Ramos (cell line): ENCODE data around the gene SPATA20.

ENCODE experiments used
- in situ Hi-C: fragments of 300-500 bp; cut with MboI; formaldehyde crosslinking; loops from one replicate; pipeline ENCODE4 v1.14.3; 2022; ENCODE audit warnings: low sequenced_read_pairs; ENCODE audit not compliant: unreplicated experiment

Gene SPATA20

GRCh38 chr17:50590946-50591737, 44.2 kb downstream of the SPATA20 start:
- in situ Hi-C loops, result no loop called here

DNA sequence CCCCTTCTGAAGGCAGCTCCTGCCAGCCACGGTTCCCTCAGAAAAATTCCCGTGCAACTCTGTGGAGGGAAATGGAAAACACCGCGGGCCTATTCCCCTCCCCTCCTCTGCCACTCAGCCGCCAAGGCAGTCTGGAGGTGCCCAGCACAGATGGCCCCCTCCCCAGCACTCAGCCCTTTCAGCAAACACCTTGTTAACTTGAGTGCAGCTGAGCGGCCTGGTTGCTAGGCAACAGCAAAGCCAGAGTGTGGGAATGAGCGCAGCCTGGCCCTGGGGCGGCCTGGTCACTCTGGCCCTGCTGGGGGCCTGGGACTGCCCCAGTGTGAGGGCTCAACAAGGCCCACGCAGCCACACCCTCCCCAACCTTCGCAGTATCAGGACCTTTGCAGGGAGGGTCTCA, 46.3 kb downstream of the SPATA20 start:
- in situ Hi-C loops, result no loop called here

- in situ Hi-C loops, result no loop called here
These were observed 47.3 kb downstream of the SPATA20 start for GRCh38 chr17:50594128-50594823.

DNA sequence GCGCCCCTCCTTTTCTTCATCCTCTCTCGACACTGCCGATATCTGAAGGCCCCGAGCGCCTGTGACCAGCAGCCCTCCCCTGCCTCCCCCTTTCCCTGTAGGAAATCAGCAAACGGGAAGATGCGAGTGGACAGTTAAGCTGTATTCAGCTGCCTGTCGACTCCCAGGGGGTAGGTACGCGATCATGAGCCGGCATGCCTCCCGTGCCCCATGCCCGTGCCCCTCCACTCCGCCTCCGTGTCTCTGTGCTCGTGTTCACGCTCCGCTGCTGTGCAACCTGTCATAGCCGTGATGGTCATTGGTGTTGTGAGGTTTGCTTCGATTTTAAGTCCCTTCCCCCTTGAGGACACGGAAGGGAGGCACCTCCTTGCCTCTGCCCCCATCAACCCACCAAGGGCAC, 47.9 kb downstream of the SPATA20 start:
- in situ Hi-C loops, result no loop called here

- in situ Hi-C loops, result no loop called here
These were observed 49.4 kb downstream of the SPATA20 start for GRCh38 chr17:50596191-50597037.

DNA sequence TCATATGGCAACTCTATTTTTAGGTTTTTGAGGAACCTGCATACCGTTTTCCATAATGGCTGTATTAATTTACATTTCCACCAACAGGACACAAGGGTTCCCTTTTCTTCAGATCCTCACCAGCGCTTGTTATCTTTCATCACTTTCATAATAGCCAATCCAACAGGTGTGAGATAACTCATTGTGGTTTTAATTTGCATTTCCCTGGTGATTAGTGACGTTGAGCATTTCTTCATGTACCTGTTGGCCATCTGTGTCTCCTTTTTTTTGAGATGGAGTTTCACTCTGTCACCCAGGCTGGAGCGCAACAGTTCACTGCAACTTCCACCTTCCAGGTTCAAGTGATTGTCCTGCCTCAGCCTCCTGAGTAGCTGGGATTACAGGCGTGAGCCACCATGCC, 51.5 kb downstream of the SPATA20 start:
- in situ Hi-C loops, result no loop called here

DNA sequence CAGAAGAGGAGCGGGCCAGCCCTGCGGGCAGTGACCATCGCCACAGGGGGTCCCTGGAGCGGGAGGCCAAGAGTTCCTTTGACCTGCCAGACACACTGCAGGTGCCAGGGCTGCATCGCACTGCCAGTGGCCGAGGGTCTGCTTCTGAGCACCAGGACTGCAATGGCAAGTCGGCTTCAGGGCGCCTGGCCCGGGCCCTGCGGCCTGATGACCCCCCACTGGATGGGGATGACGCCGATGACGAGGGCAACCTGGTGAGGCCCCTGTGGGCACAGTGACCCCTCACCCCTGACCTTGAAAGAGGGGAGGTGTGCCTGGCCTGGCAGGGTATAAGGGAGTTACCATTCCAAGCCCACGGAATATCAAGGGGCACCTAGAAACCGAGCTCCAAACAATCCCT, 52.6 kb downstream of the SPATA20 start:
- in situ Hi-C loops, result no loop called here

DNA sequence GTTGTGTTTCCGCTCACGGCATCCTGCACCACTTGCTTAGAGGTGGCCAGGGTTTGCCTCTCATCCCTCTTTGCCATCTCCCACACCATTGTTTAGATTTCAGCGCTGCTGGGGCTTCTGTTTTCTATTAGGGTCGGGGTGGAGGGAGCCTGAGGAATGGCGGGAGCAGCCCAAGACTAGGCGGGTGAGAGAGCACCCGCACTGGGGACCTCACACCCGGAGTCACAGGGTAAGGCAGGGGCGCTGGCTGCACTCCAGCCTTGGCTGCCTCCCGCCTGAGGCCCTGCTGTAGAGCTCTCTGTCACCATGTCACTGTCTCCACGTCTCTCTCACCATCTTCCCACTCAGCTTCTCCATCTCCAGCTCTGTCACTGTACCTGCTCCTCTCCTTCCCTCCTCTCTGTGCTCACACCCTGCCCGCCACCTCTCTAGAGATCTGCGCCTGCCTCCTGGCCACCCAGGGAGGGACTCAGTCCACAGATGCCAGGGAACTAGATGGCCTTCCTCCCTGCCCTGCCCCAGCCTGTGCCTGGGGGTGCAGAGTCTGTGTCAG, 54.9 kb downstream of the SPATA20 start:
- in situ Hi-C loops, result no loop called here

DNA sequence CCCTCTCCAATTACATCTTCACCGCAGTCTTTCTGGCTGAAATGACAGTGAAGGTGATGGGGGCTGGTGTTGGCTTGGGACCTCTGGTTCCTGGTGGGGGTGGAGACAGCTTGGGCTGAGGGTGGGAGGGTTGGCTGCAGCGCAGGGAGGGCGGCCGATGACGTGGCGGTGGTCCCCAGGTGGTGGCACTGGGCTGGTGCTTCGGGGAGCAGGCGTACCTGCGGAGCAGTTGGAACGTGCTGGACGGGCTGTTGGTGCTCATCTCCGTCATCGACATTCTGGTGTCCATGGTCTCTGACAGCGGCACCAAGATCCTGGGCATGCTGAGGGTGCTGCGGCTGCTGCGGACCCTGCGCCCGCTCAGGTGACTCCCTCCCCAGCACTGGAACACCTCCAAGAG, 55.9 kb downstream of the SPATA20 start:
- in situ Hi-C loops, result no loop called here

DNA sequence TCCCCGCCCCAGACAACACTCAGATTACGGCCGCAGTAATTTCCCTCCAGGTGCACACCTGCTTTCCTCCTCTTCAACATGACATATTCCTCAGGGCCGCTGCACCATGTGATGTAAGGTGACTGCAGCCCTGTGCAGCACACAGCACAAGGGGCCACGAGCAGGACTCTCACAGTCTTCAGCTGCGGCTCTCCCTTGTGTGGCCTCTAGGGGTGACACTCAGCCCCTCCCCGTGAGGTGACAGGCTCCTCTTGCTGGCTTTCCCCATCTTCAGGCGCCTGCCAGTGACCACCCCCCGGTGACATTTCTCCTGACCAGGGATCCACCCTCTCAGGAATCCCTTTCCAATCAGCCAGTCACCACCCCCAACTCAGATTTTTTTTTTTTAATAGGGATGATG, 56.4 kb downstream of the SPATA20 start:
- in situ Hi-C loops, result no loop called here

DNA sequence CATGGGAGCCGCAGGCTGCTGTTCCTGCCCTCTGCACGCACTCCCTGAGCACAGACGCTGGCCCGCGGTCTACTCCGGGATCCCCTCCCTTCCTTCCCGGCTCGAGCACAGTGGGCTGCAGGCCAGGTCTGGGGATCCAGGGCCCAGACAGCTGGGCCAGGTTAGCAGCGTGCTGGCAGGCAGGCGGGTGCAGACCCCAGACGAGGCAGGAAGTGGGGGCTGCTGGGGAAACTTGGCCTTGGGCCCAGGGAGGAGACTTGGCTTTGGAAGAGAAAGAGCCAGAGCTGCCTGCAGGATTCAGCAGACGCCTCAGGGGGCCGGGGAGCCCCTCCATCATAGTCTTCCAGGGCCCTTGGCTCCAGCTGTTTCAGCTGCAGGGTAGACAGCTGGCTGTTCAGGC, 57.5 kb downstream of the SPATA20 start:
- in situ Hi-C loops, result no loop called here

- in situ Hi-C loops, result no loop called here
These were observed 58.5 kb downstream of the SPATA20 start for GRCh38 chr17:50605429-50605828.
